ENCODE results near the gene LMTK3.
A peak's percentile ranks its signal among the peaks of the same experiment; 100 is the strongest.
"Not testable (repeated sequence)": the region's sequence is repeated elsewhere in the genome, so short reads cannot be mapped to it uniquely, and the experiment has no call there.

LMTK3 gene

DNA sequence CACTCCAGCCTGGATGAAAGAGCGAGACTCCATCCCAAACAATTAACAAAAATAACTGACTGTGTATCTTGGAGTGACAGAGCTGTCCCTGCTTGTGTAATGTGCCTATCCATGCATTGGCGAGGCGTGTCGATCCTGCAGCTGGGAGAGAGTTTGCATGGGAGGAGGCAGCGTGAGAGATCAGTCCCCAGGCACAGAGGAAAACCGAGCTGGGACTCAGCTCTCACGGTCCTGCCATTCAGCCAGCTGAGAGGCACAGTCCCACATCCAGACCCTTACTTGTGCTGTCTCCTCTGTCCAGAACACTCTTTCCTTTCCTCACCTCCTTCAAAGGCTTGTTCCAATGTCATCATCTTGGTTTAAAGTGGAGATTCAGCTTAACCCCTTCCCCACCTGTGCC lies 28.5 kb upstream of the LMTK3 start:
- no peak for DNase-seq

DNA sequence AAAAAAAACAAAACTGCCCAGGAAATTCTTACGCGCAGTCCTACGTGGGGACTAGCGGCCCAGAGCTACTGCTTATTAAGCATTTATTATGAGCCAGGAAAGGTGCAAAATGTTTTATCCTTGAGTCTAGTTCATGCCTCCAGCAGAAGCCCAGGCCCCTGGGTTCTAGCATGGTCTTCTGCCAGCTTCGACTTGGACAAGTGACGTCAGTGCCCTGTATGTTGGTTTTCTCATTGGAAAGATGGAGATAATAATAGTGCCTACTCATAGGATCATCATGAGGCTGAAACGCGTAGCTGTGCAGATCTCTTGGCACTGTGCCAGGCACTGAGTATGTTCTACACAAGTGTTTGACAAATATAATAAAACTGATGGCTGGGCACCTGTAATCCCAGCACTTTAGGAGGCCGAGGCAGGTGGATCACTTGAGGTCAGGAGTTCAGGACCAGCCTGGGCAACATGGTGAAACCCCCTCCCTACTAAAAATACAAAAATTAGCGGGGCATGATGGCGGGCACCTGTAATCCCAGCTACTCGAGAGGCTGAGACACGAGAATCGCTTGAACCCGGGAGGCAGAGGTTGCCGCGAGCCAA lies 28.0 kb upstream of the LMTK3 start:
- no peak for DNase-seq

DNA sequence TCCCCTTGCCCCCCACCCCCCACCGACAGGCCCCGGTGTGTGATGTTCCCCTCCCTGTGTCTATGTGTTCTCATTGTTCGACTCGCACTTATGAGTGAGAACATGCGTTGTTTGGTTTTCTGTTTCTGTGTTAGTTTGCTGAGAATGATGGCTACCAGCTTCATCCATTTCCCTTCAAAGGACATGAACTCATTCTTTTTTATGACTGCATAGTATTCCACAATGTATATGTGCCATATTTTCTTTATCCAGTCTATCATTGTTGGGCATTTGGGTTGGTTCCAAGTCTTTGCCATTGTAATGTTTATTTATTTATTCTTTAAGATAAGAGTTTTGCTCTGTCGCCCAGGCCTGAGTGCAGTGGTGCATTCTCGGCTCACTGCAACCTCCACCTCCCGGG lies 26.4 kb upstream of the LMTK3 start:
- not testable (repeated sequence) for DNase-seq

DNA sequence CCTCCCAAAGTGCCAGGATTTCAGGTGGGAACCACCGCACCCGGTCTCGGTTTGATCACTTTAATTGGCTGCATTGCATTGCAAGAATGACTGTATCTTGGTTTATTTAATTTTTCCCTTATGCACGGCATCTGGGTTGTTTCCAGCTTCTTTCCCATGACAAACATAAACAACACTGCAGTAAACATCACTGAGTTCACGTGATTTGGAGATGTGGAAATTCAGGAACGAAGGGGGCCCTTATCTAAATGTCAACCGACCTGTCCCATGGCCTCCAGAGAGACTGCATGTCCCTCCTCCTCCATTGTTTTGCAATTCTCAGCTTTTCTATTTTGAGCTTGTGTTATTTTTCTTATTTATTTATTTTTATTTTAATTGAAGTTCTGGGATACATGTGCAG lies 25.9 kb upstream of the LMTK3 start:
- no peak for DNase-seq

DNA sequence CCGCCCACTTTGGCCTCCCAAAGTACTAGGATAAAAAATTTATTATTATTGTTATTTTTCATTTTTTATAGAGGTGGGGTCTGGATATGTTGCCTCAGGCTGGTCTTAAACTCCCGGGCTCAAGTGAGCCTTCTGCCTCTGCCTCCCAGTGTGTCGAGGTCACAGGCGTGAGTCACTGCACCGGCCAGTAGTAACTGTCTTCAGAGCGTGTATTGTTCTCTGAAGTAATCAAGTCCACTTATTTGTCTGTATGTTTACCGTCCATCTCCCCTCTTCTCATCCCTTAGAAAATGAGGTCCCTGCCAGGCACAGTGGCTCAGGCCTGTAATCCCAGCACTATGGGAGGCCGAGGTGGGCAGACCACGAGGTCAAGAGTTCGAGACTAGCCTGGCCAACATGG lies 22.1 kb upstream of the LMTK3 start:
- DNase-seq: no peak

DNA sequence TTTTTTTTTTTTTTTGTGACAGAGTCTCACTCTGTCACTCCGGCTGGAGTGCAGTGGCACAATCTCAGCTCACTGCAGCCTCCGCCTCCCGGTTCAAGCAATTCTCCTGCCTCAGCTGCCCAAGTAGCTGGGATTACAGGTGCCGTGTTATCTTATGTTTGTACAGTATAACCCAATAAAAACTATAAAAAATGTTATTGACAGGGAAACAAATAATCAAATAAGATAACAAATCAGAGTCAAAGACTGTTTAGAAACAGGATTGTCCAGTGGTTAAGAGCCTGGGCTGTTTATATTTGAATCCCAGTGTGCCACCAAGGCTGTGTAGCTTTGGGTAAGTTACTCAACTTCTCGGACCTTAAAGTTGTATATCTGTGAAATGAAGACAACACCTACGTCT lies 19.1 kb upstream of the LMTK3 start:
- no peak for DNase-seq

DNA sequence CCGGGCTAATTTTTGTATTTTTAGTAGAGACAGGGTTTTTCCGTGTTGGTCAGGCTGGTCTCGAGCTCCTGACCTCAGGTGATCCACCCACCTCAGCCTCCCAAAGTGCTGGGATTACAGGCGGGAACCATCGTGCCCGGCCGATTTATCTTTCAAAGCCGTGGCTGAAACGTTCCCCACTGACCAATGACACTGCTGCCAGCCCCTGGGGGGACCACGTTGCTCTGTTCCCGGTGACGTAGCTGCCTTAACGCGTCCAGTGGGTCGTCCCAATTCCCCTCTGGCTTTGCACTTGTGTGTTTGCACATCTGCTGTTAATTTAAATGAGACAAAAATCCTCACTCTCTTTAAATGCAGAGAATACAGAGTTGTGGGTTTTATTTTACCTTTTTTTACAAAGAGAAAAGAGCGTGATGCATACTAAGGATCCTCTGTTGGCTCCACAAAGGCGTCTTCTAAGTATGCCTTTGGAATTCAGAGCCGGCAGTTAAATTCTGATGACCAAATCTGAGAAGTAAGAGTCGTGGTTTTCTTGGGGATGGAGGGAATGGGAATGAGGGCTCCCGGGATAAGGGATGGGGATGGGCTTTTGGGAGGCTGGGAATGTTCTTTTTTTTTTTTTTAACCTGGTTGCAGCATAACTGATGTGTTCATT lies 18.6 kb upstream of the LMTK3 start:
- DNase-seq: no peak

DNA sequence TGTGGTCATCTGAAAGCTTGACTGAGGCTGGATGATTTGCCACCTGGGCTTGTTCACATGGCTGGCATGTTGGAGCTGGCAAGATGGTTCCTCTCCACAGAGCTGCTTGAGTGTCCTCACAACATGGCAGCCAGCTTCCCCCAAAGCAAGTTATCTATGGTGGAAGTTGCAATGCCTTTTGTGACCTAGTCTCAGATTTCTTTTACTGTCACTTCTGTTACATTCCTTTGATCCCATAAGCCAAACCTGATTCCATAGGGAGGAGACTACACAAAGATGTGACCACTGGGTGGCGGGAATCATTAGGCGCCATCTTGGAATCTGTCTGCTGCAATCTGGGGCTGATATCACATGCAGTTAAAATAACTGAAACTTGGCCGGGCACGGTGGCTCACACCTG lies 17.5 kb upstream of the LMTK3 start:
- DNase-seq: no peak

DNA sequence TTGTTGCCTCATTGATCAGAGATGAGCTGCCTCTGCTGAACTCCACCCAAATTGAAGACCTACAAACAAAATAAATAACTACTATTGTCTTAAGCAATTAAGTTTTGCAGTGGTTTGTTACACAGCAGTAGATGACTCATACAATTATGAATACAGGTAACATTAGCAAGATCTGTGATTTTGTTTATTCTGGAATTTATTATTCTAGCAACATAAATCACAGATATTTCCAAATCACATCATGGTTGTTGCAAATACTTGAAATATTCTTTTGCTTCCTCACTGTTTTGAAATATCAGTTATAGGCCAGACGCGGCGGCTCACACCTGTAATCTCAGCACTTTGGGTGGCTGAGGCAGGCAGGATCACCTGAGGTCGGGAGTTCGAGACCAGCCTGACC lies 13.1 kb upstream of the LMTK3 start:
- no peak for DNase-seq

DNA sequence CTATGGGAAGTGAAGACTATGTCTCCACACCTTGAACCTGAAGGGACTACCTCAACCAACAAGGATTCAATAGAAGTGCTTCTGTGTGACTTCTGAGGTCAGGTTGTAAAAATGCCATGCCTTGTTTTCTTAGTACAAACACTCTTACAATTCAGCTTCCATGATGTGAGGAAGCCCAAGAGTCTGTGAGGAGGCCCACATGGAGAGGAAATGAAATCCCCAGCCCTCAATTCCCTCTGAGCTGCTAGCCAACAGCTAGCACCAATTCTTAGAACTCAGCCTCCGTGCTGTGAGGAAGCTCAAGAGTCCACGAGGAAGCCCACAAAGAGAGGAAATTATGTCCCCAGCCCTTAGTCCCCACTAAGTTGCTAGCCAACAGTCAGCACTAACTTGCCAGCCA lies 12.6 kb upstream of the LMTK3 start:
- DNase-seq: no peak

DNA sequence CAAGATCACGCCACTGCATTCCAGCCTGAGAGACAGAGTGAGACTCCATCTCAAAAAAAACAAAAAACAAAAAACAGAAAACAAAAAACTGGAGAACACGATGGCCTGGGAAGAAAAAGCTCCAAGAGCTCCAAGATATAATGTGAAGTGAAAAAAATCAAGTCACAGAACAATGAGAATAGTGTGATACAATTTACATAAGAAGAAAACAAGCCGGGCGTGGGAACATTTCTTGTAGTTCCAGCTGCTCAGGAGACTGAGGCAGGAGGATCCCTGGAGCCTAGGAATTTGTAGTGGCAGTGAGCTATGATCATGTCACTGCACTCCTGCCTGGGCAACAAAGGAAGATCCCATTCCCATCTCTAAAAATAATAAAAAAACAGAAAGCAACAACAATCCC lies 8.5 kb upstream of the LMTK3 start:
- DNase-seq: no peak

DNA sequence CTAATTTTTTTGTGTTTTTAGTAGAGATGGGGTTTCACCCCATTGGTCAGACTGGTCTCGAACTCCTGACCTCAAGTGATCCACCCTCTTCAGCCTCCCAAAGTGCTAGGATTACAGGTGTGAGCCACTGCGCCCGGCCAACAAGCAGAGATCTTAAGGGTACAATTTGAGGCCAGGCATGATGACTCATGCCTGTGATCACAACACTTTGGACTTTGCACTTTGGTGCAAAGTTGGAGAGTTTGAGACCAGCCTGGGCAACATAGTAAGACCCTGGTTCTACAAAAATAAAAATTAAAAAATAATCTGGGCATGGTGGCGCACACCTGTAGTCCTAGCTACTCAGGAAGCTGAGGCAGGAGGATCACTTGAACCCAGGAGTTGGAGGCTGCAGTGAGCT lies 7.8 kb upstream of the LMTK3 start:
- not testable (repeated sequence) for DNase-seq

DNA sequence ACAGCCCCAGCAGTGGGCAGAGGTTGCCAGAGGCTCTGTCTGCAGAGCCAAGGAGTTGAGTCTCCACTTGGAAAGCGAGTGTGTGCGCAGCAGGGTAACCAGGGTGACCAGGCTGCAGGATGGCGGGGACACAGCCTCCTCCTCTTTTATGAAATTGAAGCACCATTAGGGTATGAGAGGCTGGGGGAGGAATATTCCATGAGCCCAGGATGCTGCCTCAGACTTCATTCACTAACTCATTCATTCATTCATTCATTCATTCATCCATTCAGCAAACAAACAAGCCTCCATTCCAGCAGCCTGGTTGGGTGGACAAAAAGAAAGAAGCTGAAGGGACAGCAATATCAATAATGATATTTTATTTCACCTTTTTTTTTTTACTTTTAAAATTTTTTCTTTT lies 6.6 kb upstream of the LMTK3 start:
- no peak for DNase-seq

DNA sequence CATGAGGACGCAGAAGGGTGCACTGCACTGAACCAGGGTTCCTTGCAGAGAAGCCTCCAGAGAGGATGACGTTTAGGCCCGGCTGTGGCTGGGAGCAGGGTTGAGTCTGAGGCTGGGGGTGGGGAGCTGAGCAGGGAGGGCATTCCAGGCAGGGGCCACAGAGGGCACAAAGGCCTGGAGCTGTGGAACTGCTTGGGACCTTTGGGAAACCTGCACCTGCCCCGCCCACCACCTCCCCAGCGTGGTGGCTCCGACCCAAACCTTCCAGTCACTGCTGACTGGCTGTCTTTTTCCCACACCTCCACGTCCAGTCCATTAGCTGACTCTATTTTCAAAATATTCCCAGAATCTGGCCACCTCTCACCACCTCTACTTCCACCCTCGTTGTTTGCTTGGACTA lies 4.9 kb upstream of the LMTK3 start:
- no peak for DNase-seq

DNA sequence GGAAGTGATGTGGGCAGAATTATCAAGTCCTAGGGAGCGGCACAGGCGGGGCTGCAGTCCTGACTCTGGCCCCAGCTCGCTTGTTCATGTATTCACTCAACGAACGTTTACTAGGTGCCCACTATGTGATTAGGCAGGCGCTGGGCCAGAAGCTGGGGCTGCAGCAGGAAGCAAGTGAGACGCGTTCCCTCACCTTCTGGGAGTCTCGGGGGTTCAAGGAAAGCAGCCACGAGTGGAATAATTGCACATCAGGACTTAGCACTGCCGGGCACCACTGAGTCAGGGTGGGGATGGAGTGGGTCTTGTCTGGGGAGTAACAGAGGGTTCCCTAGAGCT lies 2.5 kb upstream of the LMTK3 start:
- DNase-seq: no peak

DNA sequence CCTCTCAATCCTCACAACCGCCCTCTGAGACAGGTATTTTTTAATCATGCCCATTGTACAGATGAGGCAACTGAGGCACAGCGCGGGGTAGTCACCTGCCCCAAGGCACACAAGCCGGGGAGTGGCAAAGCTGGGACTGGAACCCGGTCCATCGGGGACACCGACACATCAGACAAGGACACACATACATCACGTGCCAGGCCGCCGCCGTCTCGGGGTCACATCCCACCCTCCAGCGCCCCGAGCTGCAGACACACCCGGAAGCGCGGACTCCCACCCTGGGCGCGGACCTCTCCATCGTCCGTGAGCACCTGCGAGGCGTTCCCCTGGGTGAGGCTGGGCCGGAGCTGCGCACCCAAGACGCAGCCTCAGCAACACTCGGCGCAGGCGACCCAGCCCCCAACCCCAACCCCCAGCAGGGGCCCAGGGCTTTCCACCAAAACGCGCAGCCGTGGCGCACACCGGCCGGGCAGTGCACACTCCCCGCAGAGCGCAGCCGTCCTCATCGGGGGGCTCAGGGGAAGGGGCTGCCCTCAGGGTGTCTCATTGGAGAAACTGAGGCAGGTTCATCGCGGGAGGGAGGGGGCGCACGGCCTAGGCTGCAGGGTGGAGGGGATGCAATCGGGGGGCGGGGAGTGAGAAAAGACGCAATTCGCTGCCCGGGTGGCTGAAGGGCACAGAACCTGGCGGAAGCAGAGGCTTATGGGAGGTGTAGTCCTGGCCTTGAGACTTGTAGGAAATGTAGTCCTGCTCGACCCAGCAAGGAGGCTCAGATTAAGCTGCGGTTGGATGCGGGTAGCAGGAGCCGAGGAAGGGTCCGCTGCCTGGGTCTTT lies 1.9 kb upstream of the LMTK3 start:
- DNase-seq: peak; percentile 29

DNA sequence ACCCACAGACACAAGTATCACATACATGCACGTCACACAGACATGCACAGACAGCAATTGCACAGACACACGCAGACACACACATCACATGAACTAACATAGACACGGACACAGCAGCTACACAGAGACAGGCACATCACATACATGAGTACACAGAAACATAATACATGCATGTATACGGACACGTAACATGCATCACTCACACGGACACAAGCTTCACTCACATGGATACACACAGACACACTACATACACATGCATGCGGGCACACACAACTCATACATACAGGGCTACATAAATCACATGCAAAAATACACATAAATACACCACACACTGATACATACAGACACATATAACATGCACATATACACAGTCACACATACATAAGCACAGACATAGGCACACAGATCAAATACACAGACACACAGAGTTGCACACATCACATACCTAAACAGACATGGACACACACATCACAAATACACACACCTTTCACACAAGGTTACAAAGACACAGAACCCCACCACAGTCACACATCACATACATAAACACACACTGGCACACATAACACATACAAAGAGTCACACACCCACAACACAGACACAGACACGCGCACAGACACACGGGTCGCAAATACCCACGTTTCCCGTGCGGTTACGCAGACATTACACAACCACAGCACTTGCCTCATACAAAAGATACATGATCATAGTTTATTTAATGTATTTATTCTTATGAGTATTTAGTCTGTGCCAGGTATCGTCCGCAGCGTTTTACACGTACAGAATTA lies 1.1 kb upstream of the LMTK3 start:
- no peak for DNase-seq

DNA sequence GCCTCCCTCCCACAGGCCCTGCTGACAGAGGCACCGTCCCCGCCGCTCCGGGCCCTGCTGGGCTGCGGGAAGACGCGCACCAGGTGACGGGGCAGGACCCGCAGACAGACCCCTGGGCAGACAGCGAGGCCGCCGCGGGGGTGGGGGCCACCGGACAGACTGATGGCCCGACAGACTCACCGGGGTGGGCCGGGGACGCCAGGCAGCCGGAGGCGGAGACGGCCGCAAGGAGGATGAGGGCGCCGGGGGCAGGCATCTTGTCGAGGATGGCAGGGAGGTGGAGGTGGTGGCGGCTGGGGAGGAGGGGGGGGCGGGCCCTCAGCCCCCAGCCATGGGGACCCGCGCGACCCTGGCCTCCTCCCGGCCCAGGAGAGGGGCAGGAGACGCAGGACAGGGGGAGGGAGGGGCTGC lies 309 bp downstream of the LMTK3 start:
- no peak for DNase-seq

DNA sequence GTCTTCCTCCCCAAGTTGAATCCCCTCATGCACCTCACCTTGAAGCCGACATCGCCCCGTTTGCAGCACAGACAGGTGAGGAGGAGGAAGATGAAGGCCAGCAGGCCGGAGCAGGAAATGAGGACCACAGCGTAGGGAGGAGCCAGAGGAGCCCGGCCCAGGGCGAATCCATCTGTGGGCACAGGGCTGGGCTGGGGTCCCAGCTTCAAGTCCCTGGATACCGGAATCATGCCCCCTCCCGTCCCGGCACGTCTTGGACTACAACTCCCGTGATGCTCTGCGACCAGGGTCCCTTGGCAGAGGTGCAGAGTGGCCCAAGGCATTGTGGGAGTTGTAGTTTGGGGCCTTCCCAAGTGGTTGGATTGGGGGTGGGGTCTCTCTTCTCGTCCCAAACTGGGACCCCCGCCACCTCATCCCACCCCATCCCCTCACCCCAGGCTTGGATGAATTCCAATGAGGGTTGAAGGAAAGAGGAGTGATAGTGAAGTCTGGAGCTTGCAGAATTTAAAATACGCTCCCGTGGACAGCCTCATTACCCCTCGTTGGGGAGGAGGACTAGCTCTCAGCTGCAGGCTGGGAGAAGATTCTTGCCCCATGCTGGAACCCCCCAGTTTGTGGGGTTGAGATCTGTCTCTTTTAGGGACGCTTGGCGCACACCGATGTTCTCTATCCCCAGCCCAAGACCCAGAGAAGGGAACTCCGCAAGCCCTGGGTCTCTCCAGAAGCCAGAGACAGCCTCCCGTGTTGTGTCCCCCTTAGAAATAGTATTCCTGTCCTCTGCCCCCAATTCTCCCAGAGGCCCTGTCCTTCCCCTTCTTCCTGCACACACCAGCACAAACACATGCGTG lies 990 bp downstream of the LMTK3 start:
- no peak for DNase-seq

DNA sequence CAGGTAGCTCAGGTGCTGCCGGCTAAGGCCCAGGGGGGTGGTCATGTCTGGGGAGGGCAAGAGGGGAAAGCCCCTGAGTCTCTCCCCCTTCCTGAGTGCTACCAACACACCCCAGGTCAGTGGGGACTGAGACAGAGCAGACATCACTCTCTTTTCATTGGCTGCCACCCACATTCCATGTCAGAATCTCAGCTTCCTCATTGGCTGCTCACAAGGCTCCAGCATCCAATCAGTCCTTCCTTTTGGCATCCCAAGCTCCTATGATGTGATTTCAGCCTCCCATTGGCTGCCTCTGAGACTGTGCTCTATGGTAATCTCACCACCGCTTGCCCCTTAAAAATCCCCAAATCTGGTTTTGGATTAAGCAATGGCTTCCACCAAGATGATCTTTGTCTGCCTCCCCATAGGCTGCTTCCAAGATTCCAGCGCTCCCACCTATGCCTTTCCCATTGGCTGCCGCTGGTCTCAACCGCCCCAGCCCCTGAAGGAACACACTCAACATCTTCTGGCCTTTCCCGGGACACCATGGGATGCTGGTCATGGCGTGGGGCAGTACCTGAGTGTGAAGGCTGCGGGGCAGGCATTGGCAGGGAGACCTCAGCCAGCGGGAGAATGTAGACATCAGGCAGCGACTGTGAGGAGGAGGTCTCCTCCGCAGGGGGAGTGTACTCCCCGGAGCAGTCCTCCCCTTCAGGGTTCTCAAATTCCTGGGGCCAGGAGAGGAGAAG lies 2.0 kb downstream of the LMTK3 start:
- DNase-seq: no peak

DNA sequence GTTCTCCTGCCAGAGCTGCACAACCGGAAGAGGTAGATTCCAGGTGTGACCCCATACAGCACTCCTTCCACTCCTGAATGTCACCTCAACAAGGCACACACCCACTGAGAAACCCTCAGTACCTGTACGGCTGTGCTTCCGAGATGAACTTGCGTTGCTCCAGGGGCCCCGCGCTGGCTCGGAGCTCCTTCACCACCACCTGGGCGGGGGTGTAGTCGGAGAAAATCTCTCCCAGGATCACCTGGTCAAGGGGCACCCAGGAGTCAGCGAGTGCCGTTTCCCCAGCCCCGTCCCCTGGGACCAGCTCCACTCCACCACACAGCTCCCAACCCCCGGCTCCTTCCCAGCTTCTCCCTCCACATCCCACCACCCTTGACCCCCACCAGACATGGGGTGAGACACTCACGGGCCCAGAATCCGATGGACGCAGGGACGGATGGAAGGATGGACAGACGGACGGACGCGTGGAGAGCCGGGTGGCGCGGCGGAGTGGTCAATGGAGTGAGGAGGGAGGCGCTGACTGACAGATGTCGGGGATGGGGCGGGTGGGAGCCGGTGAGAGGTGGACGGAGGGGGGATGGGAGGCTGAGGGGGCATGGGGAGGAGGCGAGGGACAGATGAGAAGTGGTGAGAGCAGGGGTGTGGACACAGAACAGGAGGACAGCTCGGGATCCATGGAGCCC lies 2.8 kb downstream of the LMTK3 start:
- no peak for DNase-seq

Measured in SIG-M5 (cell line).